ENCODE results near the gene SSU72.

DNA sequence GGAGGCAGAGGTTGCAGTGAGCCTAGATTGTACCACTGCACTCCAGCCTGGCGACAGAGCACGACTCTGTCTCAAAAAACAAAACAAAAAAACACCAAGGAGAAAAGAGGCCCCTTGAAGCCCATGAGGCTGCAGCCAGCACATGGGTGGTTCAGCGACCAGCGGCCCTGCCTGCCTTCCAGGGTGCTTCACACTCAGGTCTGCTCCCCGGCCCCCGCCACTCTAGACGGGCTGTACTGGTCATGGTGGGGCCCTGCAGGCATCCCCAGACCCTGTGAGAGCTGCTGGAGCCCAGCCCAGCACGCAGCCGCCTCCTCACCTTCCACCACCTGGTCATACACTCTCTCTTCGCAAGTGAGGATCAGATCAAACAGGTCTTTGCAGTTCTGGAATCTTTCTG lies 30.1 kb downstream of the SSU72 start:
- TF ChIP-seq, protein P1, sequence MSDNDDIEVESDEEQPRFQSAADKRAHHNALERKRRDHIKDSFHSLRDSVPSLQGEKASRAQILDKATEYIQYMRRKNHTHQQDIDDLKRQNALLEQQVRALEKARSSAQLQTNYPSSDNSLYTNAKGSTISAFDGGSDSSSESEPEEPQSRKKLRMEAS (IDR thresholded peaks at IDR 0.05; ENCODE audit: insufficient read depth, insufficient read length): no peak
- TF ChIP-seq, protein P2, sequence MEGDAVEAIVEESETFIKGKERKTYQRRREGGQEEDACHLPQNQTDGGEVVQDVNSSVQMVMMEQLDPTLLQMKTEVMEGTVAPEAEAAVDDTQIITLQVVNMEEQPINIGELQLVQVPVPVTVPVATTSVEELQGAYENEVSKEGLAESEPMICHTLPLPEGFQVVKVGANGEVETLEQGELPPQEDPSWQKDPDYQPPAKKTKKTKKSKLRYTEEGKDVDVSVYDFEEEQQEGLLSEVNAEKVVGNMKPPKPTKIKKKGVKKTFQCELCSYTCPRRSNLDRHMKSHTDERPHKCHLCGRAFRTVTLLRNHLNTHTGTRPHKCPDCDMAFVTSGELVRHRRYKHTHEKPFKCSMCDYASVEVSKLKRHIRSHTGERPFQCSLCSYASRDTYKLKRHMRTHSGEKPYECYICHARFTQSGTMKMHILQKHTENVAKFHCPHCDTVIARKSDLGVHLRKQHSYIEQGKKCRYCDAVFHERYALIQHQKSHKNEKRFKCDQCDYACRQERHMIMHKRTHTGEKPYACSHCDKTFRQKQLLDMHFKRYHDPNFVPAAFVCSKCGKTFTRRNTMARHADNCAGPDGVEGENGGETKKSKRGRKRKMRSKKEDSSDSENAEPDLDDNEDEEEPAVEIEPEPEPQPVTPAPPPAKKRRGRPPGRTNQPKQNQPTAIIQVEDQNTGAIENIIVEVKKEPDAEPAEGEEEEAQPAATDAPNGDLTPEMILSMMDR (IDR thresholded peaks at IDR 0.05; ENCODE audit: extremely low read depth in 1 of 2, insufficient read depth in 1 of 2, low read depth in 1 of 2, low read length in 2 of 2): no peak
- TF ChIP-seq POLR2A (IDR thresholded peaks at IDR 0.05; ENCODE audit: low read depth, low read length): no peak
- no peak for TF ChIP-seq POLR2AphosphoS5 (IDR thresholded peaks at IDR 0.05; ENCODE audit: insufficient read depth, low read depth, low read length)
- no peak for TF ChIP-seq EZH2 (IDR thresholded peaks at IDR 0.05; ENCODE audit: borderline replicate concordance, low read depth, low read length, severe bottlenecking)
- TF ChIP-seq MYC (IDR thresholded peaks at IDR 0.05; ENCODE audit: low read depth, low read length): no peak
- no peak for TF ChIP-seq JUN (IDR thresholded peaks at IDR 0.05; ENCODE audit: borderline replicate concordance, insufficient read depth, insufficient read length, low read depth)
